Measurements from ENCODE around the gene COBL.

- TF ChIP-seq CEBPB (IDR thresholded peaks at IDR 0.05) (no peak), REST (IDR thresholded peaks at IDR 0.05; ENCODE audit: low read depth) (no peak)
Observed at GRCh38 chr7:51304729-51305128, 11.9 kb downstream of the COBL start.
